Trophoblast cell (in vitro differentiated cells and primary cell): ENCODE data around the gene TSSK6.

ENCODE experiments used
- DNase-seq, 2 donors: peaks; one replicate each; pipeline ENCODE4 v3.0.0-alpha.2; 2016
- H2AFZ ChIP-seq: 2 replicates; pipeline ENCODE4 v1.6.1; 2013; ENCODE audit warnings: low read length, moderate library complexity, mild to moderate bottlenecking; ENCODE audit not compliant: insufficient read depth, poor library complexity
- H2AK5ac ChIP-seq: 2 replicates; pipeline ENCODE4 v1.6.1; 2013; ENCODE audit warnings: mild to moderate bottlenecking, low read length
- H2BK120ac ChIP-seq: 2 replicates; pipeline ENCODE4 v1.6.1; 2013; ENCODE audit warnings: low read length, mild to moderate bottlenecking, moderate library complexity; ENCODE audit not compliant: insufficient read depth, poor library complexity
- H2BK12ac ChIP-seq: 2 replicates; pipeline ENCODE4 v1.6.1; 2013; ENCODE audit warnings: mild to moderate bottlenecking, low read length, moderate library complexity
- H2BK5ac ChIP-seq: 2 replicates; pipeline ENCODE4 v1.6.1; 2013; ENCODE audit warnings: low read length, low read depth, moderate library complexity, mild to moderate bottlenecking; ENCODE audit not compliant: poor library complexity
- H3K14ac ChIP-seq: 2 replicates; pipeline ENCODE4 v1.6.1; 2013; ENCODE audit warnings: mild to moderate bottlenecking, low read length
- H3K18ac ChIP-seq: 2 replicates; pipeline ENCODE4 v1.6.1; 2013; ENCODE audit warnings: mild to moderate bottlenecking, low read length
- H3K23ac ChIP-seq: 2 replicates; pipeline ENCODE4 v1.6.1; 2013; ENCODE audit warnings: low read length
- H3K27ac ChIP-seq: 2 replicates; pipeline ENCODE4 v1.5.1; 2013; ENCODE audit warnings: low read depth, mild to moderate bottlenecking, inconsistent platforms, low read length, moderate library complexity
- H3K27me3 ChIP-seq: 2 replicates; pipeline ENCODE4 v1.6.1; 2013; ENCODE audit warnings: inconsistent platforms, mild to moderate bottlenecking, low read length, moderate library complexity; ENCODE audit not compliant: insufficient read depth
- H3K36me3 ChIP-seq, 2 experiments: 1 replicate in 1 of 2; 2 replicates in 1 of 2; pipeline ENCODE4 v1.6.1; 2013; ENCODE audit warnings: low read length in 2 of 2, mild to moderate bottlenecking in 2 of 2, moderate library complexity in 1 of 2; ENCODE audit not compliant: insufficient read depth in 2 of 2, control insufficient read depth in 1 of 2
- H3K4ac ChIP-seq: 2 replicates; pipeline ENCODE4 v1.6.1; 2013; ENCODE audit warnings: low read depth, mild to moderate bottlenecking, low read length, moderate library complexity
- H3K4me1 ChIP-seq, 2 experiments: 1 replicate in 1 of 2; 2 replicates in 1 of 2; pipeline ENCODE4 v1.6.1; 2013; ENCODE audit warnings: low read length in 2 of 2, mild to moderate bottlenecking in 2 of 2, moderate library complexity in 1 of 2; ENCODE audit not compliant: insufficient read depth in 2 of 2, control insufficient read depth in 1 of 2
- H3K4me2 ChIP-seq: 2 replicates; pipeline ENCODE4 v1.6.1; 2013; ENCODE audit warnings: inconsistent platforms, mild to moderate bottlenecking, low read length, moderate library complexity
- H3K4me3 ChIP-seq: 2 replicates; pipeline ENCODE4 v1.5.1; 2013; ENCODE audit warnings: mild to moderate bottlenecking, low read depth, low read length, inconsistent platforms
- H3K79me1 ChIP-seq: one replicate; pipeline ENCODE4 v1.6.1; 2013; ENCODE audit warnings: low read length
- H3K79me2 ChIP-seq: 2 replicates; pipeline ENCODE4 v1.6.1; 2013; ENCODE audit warnings: low read length, mild to moderate bottlenecking; ENCODE audit not compliant: control insufficient read depth, insufficient read depth, poor library complexity
- H3K9ac ChIP-seq: 2 replicates; pipeline ENCODE4 v1.6.1; 2013; ENCODE audit warnings: mild to moderate bottlenecking, low read length
- H3K9me3 ChIP-seq: 2 replicates; pipeline ENCODE4 v1.6.1; 2013; ENCODE audit warnings: low read depth, mild to moderate bottlenecking, control low read depth, inconsistent platforms, low read length; ENCODE audit not compliant: insufficient read depth
- H4K12ac ChIP-seq: 2 replicates; pipeline ENCODE4 v1.6.1; 2013; ENCODE audit warnings: low read depth, mild to moderate bottlenecking, low read length, moderate library complexity
- H4K8ac ChIP-seq: 2 replicates; pipeline ENCODE4 v1.6.1; 2013; ENCODE audit warnings: low read depth, mild to moderate bottlenecking, low read length, moderate library complexity
- H4K91ac ChIP-seq: one replicate; pipeline ENCODE4 v1.6.1; 2013; ENCODE audit warnings: low read depth, mild to moderate bottlenecking, low read length, moderate library complexity
- WGBS: extraction: QIAGEN DNeasy Blood & Tissue Kit; methylation state at CpG from one replicate; pipeline ENCODE4 v1.1.7; 2013; ENCODE audit warnings: missing lambda C conversion rate; ENCODE audit not compliant: insufficient read length, insufficient coverage; ENCODE audit errors: extremely low coverage; 5-methylcytosine and 5-hydroxymethylcytosine counted together

TSSK6 gene

GRCh38 chr19:19500975-19501644, 14.2 kb downstream of the TSSK6 start:
- H3K4me2 ChIP-seq = no peak overlapping the region
- H3K23ac ChIP-seq = no peak overlapping the region
- no peak overlapping the region for H3K9ac ChIP-seq
- peak overlapping the region; percentile 49 for H3K4me3 ChIP-seq
- no peak overlapping the region for H2BK120ac ChIP-seq
- no peak overlapping the region for H4K8ac ChIP-seq
- H3K36me3 ChIP-seq = peaks cover 93 to 99% of the 10 kb centered on the region in 2 experiments
- no peak overlapping the region for H2AFZ ChIP-seq
- no peaks in the 10 kb centered on the region for H3K27me3 ChIP-seq
- no peak overlapping the region for H3K4ac ChIP-seq
- H4K91ac ChIP-seq = no peak overlapping the region
- H3K14ac ChIP-seq = no peak overlapping the region
- no peak overlapping the region for H4K12ac ChIP-seq
- no CpG with 5 or more reads among the region's 34 CpGs for WGBS
- no peak overlapping the region for H3K18ac ChIP-seq
- H3K79me1 ChIP-seq = no peaks in the 10 kb centered on the region
- H2AK5ac ChIP-seq = no peak overlapping the region
- no peak overlapping the region for H2BK5ac ChIP-seq
- no peak overlapping the region for H2BK12ac ChIP-seq
- H3K27ac ChIP-seq = no peak overlapping the region
- no peak for DNase-seq
- H3K79me2 ChIP-seq = no peaks in the 10 kb centered on the region
- H3K4me1 ChIP-seq = no peaks in the 10 kb centered on the region
- H3K9me3 ChIP-seq = peaks cover 1% of the 10 kb centered on the region

DNA sequence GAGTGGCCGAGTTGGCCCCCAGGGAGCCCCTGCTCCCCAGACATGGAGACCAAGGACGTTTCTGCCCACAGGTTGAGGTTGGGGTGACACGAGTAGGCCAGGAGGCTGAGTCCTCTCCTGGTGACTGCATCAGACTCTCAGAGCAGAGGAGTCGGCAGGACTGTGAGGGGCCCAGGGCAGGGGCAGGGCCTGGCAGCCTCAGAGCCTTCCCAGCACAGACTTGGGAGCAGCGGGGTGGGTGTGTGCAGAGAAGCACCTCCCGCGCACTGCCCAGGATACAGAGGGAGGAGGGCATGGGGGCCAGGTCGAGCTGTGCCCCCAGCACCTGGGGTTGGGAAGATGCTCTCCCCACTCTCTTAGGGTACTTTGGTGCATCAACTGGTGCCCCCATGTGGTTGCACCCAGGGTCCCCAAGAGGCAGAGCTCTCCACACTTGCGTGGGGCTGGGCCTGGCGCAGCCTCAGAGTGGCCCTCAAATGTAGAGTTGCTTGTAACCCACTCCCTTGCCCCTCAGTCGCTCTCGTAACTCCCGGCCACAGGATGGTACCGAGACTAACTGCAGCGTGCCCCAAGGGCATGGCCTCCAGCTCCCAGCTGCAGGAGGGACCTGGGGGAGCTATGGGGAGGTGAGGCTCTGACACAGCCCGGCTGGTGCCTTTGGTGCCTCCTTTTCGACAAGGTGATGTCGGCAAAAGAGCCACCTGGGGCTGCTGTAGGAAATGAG, 15.9 kb downstream of the TSSK6 start:
- no peaks in the 10 kb centered on the region for H3K79me1 ChIP-seq
- H3K4ac ChIP-seq = no peak overlapping the region
- no peak overlapping the region for H2BK120ac ChIP-seq
- no peak overlapping the region for H3K9ac ChIP-seq
- no peak overlapping the region for H2BK12ac ChIP-seq
- no peak for DNase-seq
- no peaks in the 10 kb centered on the region for H3K4me1 ChIP-seq
- H3K9me3 ChIP-seq = peaks cover 1% of the 10 kb centered on the region
- no CpG with 5 or more reads among the region's 18 CpGs for WGBS
- H3K79me2 ChIP-seq = no peaks in the 10 kb centered on the region
- H3K4me2 ChIP-seq = no peak overlapping the region
- H3K23ac ChIP-seq = no peak overlapping the region
- H4K12ac ChIP-seq = no peak overlapping the region
- no peak overlapping the region for H2BK5ac ChIP-seq
- no peak overlapping the region for H4K91ac ChIP-seq
- H2AK5ac ChIP-seq = no peak overlapping the region
- H3K27ac ChIP-seq = no peak overlapping the region
- no peak overlapping the region for H2AFZ ChIP-seq
- H3K14ac ChIP-seq = no peak overlapping the region
- H3K18ac ChIP-seq = no peak overlapping the region
- no peak overlapping the region for H4K8ac ChIP-seq
- H3K4me3 ChIP-seq = no peak overlapping the region
- no peaks in the 10 kb centered on the region for H3K27me3 ChIP-seq
- H3K36me3 ChIP-seq = peaks cover 90 to 94% of the 10 kb centered on the region in 2 experiments

DNA sequence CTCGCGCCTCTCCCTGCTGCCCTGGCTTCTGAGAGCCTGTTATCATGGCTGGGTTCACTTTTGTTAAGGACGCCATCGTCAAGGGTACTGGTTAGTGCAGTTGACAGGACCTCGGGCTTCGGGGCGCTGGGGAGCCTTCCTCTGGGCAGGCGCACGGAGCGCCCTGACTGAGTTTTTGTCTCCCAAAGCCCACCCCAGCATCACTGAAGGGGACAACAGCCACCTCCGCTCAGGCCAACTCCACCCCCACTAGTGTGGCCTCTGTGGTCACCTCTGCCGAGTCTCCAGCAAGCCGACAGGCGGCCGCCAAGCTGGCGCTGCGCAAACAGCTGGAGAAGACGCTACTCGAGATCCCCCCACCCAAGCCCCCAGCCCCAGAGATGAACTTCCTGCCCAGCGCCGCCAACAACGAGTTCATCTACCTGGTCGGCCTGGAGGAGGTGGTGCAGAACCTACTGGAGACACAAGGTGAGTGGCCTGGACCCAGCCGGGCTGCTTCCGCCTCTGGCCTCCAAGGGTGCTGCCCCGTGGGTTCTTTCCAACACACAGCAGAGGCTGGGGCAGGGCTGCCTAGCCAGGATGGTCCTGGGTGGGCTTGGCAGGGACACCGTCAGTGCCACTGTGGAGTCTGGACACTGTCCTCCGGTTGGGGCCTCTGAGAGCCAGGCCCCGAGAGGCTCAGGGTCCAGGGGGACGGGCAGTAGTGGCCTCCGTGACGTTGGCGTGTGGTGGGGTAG, 16.9 kb downstream of the TSSK6 start:
- Histone ChIP-seq H3K4me3 (no peak overlapping the region), H2AFZ (no peak overlapping the region), H2BK120ac (no peak overlapping the region), H4K8ac (no peak overlapping the region), H3K36me3 (peaks cover 92 to 93% of the 10 kb centered on the region in 2 experiments), H3K27me3 (no peaks in the 10 kb centered on the region), H3K9me3 (peaks cover 3% of the 10 kb centered on the region), H3K79me2 (no peaks in the 10 kb centered on the region), H3K9ac (no peak overlapping the region), H3K4me2 (no peak overlapping the region), H2AK5ac (no peak overlapping the region), H3K4ac (no peak overlapping the region), H4K12ac (no peak overlapping the region), H4K91ac (no peak overlapping the region), H3K18ac (no peak overlapping the region), H2BK5ac (no peak overlapping the region), H2BK12ac (no peak overlapping the region), H3K14ac (no peak overlapping the region), H3K23ac (no peak overlapping the region), H3K27ac (no peak overlapping the region), H3K79me1 (no peaks in the 10 kb centered on the region), H3K4me1 (no peaks in the 10 kb centered on the region)
- no CpG with 5 or more reads among the region's 33 CpGs for WGBS
- no peak for DNase-seq

- H3K79me2 ChIP-seq = no peaks in the 10 kb centered on the region
- DNase-seq = no peak
- H2AFZ ChIP-seq = no peak overlapping the region
- no peak overlapping the region for H4K91ac ChIP-seq
- H3K27me3 ChIP-seq = no peaks in the 10 kb centered on the region
- H3K4me1 ChIP-seq = no peaks in the 10 kb centered on the region
- H3K36me3 ChIP-seq = peaks cover 90 to 91% of the 10 kb centered on the region in 2 experiments
- H2BK5ac ChIP-seq = no peak overlapping the region
- H3K4me2 ChIP-seq = no peak overlapping the region
- H3K9me3 ChIP-seq = peaks cover 3% of the 10 kb centered on the region
- H2BK12ac ChIP-seq = no peak overlapping the region
- H3K4me3 ChIP-seq = no peak overlapping the region
- no peak overlapping the region for H4K8ac ChIP-seq
- H3K9ac ChIP-seq = no peak overlapping the region
- no peak overlapping the region for H3K14ac ChIP-seq
- no peak overlapping the region for H3K23ac ChIP-seq
- no peak overlapping the region for H2AK5ac ChIP-seq
- no CpG with 5 or more reads among the region's 30 CpGs for WGBS
- H4K12ac ChIP-seq = no peak overlapping the region
- no peak overlapping the region for H3K27ac ChIP-seq
- no peak overlapping the region for H3K4ac ChIP-seq
- H3K79me1 ChIP-seq = no peaks in the 10 kb centered on the region
- H2BK120ac ChIP-seq = no peak overlapping the region
- peak overlapping the region; percentile 9 for H3K18ac ChIP-seq
Observed at GRCh38 chr19:19495614-19496603, 19.4 kb downstream of the TSSK6 start.
